Epithelial cell of proximal tubule (primary cell): ENCODE data around the gene RNF157. TPM values are rescaled to one million over a fixed set of nuclear protein-coding genes. Genes with fewer than 3 reads are reported as not detected.

Source experiments
- DNase-seq: peaks from one replicate; pipeline ENCODE4 v3.0.0-alpha.2; 2011; ENCODE audit warnings: low read depth
- H3K4me3 ChIP-seq: 2 replicates; pipeline ENCODE4 v1.5.1; 2011; ENCODE audit warnings: low read depth, mild to moderate bottlenecking, low read length
- total RNA-seq: library from RNA; depleted of rRNA; stranded (reverse); fragments of >200 nt; gene quantifications from 2 replicates; pipeline ENCODE4 v1.2.3, GENCODE V29; 2015
- TF ChIP-seq, protein P1 (sequence below): conservative IDR thresholded peaks from 2 replicates; pipeline ENCODE4 v1.5.1; 2012; ENCODE audit warnings: low read depth, mild to moderate bottlenecking, low read length

RNF157 gene
- total RNA-seq, 1 donor from 2014 or later: 10.0 TPM

DNA sequence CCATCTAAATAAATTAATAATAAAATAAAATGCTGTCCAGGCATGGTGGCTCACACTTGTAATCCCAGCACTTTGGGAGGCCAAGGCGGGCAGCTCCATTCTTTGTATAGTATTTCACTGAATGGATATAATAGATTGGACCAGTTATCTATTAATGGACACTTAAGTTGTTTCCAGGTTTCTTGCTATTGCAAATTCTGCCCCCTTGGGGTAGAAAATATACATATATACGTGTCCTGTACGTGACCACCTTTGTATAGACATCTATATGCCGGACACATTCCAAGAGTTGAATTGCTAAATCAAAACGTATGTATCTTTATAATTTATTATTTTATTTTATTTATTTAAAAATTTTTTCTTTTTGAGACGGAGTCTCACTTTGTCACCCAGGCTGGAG, 132.8 kb downstream of the RNF157 start:
- TF ChIP-seq, protein P1, sequence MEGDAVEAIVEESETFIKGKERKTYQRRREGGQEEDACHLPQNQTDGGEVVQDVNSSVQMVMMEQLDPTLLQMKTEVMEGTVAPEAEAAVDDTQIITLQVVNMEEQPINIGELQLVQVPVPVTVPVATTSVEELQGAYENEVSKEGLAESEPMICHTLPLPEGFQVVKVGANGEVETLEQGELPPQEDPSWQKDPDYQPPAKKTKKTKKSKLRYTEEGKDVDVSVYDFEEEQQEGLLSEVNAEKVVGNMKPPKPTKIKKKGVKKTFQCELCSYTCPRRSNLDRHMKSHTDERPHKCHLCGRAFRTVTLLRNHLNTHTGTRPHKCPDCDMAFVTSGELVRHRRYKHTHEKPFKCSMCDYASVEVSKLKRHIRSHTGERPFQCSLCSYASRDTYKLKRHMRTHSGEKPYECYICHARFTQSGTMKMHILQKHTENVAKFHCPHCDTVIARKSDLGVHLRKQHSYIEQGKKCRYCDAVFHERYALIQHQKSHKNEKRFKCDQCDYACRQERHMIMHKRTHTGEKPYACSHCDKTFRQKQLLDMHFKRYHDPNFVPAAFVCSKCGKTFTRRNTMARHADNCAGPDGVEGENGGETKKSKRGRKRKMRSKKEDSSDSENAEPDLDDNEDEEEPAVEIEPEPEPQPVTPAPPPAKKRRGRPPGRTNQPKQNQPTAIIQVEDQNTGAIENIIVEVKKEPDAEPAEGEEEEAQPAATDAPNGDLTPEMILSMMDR: peak; percentile 22
- DNase-seq: no peak
- no peak overlapping the region for H3K4me3 ChIP-seq

DNA sequence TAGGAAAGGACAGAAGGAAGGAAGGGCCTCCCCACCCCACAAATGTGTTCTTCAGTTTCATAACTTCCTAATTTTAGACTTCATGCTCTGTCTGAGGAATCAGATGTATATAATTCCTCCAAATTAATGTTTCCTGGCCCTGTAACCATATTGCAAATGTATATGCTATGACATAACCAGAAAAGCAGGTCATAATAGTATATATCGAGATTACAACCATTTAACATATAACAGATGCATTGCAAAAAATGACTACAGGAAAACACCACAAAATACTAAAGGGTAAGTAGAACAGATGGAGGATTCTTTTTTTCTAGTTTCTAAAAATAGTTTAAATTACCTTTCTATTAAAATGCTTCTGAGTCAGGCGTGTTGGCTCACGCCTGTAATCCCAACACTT, 133.6 kb downstream of the RNF157 start:
- no peak for DNase-seq
- H3K4me3 ChIP-seq: no peak overlapping the region
- TF ChIP-seq, protein P1: no peak

DNA sequence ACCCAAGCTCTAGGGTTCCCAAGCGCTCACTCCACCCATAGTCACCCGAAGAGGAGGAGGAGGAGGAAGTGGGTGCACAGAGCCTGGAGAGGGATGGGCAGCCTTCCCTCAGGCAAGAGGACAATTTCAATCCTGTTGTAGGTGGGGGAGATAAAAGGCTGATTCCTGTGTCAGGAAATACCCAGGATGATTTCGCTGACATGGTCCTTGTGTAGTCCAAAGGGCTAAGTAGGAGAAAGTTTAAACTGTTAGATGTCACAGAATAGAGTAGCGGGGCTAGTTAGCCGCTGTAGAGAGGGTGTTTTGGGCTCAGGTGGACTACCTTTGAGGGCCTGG, 135.4 kb downstream of the RNF157 start:
- H3K4me3 ChIP-seq: no peak overlapping the region
- TF ChIP-seq, protein P1: no peak
- no peak for DNase-seq

DNA sequence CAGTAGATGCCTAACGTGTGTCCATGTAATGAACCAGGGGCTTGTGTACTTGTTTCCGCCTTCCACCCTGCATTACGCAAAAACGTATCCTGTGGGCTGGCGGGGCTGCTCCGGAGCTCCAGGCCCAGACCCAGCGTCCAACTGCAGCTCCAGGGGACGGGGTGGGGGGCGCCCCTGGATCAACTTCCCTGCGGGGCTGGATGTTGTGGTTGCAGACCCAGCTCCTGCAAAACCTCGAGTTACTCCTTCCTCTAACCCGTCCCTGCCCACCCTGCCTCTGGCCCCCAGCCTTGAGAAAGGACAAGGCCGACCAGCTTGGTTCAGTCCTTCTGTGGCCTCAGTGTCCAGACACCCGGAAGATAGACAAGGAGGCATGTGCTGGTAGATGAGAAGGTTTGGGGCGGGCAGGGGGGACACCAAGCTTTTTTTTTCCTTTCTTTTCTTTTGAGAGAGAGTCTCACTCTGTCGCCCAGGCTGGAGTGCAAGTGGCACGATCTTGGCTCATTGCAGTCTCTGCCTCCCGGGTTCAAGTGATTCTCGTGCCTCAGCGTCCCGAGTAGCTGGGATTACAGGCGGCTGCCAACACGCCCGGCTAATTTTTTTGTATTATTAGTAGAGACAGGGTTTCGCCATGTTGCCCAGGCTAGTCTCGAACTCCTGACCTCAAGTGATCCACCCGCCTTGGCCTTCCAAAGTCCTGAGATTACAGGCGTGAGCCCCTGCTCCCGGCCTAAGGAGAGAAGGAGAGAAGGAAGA, 136.0 kb downstream of the RNF157 start:
- H3K4me3 ChIP-seq: peak overlapping the region; percentile 97
- TF ChIP-seq, protein P1: no peak
- DNase-seq: no peak

DNA sequence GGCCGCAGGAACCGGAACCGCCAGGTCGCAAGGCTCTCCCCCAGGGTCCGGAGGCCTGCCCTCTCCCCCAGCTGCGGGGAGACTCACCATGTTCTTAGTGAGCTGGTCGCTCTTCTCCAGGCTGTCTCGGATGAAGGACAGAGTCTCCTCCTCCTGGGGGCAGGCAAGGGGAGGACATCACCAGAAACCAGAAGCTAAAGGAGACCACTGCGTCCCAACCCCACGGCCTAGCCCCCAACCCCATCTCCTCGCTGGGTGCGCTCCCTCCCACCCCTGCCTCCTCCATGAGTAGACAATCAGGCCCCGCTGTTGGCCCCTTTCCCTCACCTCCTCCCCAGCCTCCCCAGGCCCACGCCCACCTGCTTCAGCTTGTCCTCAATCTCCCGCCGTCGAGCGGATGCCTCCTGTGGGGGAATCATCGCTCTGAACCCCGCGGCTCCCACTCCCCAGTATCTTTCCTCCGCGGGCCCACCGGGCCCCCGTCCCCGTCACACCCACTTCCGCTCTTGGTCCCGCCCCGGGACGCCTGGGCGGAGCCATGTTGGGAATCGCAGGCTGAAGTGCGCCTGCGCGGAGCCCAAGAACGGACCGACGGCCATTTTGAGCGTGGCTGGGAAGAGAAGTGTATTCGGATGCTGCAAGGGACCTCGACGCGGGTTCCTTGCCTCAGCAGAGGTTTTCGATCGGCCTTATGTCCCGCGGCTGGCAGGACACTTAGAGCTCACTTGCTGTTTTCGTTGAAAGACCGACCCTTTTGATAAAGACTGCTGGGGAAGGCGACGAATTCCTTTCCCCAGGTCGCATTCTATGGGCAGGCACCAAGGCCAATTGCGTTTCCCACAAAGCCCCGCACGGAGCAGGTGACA, 136.8 kb downstream of the RNF157 start, which contains the start of gene EXOC7:
TSS of gene EXOC7 (minus strand) at position 514 of the 866 bp plus-strand sequence. CDS start at position 419, 95 bp downstream.
- DNase-seq: no peak
- TF ChIP-seq, protein P1: peak; percentile 19
- H3K4me3 ChIP-seq: peak within 1 kb of the TSS; percentile 97

DNA sequence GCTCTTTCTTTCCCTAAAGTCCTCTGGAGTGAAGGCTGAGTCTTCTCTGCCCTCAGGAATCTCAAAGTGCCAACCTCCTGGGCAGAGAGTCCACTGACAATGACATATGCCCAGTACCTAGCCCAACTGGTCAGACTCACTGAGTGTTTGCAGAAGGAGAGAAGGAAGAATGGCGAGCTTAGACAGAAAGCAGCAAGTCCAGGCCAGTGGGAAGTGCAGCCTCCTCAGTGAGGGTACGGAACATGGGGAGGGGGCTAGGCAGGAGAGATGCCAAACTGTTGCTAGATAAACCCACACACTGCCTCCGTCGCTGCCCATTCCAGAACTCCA, 137.4 kb downstream of the RNF157 start:
- no peak for DNase-seq
- TF ChIP-seq, protein P1: no peak

More for the DNA sequence above, 137.4 kb downstream of the RNF157 start:
- H3K4me3 ChIP-seq: peak overlapping the region; percentile 97
